Osteocyte (in vitro differentiated cells): ENCODE data around the gene NTNG1. TPM values are rescaled to one million over a fixed set of nuclear protein-coding genes. Genes with fewer than 3 reads are reported as not detected.

ENCODE experiments used
- DNase-seq: peaks from one replicate; pipeline ENCODE4 v3.0.0; 2021; ENCODE audit warnings: mixed read lengths; ENCODE audit not compliant: unreplicated experiment; ENCODE audit errors: extremely low spot score
- H3K27ac Mint-ChIP-seq: one replicate; pipeline ENCODE4 v1.8.0; 2021; ENCODE audit warnings: mild to moderate bottlenecking, mixed read lengths; ENCODE audit not compliant: unreplicated experiment
- H3K27me3 Mint-ChIP-seq: one replicate; pipeline ENCODE4 v1.8.0; 2021; ENCODE audit warnings: mixed read lengths; ENCODE audit not compliant: unreplicated experiment
- H3K36me3 Mint-ChIP-seq: one replicate; pipeline ENCODE4 v1.8.0; 2021; ENCODE audit warnings: mixed read lengths; ENCODE audit not compliant: unreplicated experiment
- H3K4me1 Mint-ChIP-seq: one replicate; pipeline ENCODE4 v1.8.0; 2021; ENCODE audit warnings: mixed read lengths; ENCODE audit not compliant: unreplicated experiment
- H3K4me3 Mint-ChIP-seq: one replicate; pipeline ENCODE4 v1.8.0; 2021; ENCODE audit warnings: mild to moderate bottlenecking, moderate library complexity, mixed read lengths; ENCODE audit not compliant: unreplicated experiment
- H3K9me3 Mint-ChIP-seq: one replicate; pipeline ENCODE4 v1.8.0; 2021; ENCODE audit warnings: mixed read lengths; ENCODE audit not compliant: unreplicated experiment
- total RNA-seq: library from RNA; stranded (reverse); gene quantifications from 2 replicates; pipeline ENCODE4 v1.2.1, GENCODE V29; 2021
- TF ChIP-seq, protein P1 (sequence below): fragments of 200-600 bp; sonication (generic); IDR thresholded peaks from 2 replicates; pipeline ENCODE4 v1.5.0; 2021; ENCODE audit warnings: antibody characterized with exemption, mild to moderate bottlenecking, moderate library complexity

Gene NTNG1
- total RNA-seq, 1 donor from 2014 or later, result not detected

DNA sequence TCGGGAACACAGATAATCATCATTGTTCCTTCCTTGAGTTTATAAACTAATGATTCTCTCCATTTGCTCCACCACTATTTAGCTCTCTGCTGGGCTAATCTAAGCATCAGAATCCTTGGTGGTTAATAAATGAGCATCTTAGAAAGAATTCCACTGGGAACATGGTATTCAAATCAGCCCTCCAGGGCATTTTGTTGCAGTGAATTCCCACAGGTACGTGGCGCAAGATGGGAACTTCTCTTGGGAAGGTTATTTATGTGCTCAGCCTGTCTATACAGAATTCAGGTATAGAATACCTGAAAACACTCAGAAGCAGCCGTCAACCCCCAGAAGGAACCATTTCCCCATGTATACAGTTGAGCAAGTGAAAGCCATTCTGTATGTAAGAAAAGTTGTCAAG is 131.5 kb downstream of the NTNG1 start:
- no peaks in the 10 kb centered on the region for H3K27me3 Mint-ChIP-seq
- TF ChIP-seq, protein P1, sequence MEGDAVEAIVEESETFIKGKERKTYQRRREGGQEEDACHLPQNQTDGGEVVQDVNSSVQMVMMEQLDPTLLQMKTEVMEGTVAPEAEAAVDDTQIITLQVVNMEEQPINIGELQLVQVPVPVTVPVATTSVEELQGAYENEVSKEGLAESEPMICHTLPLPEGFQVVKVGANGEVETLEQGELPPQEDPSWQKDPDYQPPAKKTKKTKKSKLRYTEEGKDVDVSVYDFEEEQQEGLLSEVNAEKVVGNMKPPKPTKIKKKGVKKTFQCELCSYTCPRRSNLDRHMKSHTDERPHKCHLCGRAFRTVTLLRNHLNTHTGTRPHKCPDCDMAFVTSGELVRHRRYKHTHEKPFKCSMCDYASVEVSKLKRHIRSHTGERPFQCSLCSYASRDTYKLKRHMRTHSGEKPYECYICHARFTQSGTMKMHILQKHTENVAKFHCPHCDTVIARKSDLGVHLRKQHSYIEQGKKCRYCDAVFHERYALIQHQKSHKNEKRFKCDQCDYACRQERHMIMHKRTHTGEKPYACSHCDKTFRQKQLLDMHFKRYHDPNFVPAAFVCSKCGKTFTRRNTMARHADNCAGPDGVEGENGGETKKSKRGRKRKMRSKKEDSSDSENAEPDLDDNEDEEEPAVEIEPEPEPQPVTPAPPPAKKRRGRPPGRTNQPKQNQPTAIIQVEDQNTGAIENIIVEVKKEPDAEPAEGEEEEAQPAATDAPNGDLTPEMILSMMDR, result no peak
- H3K9me3 Mint-ChIP-seq, result no peaks in the 10 kb centered on the region
- no peak overlapping the region for H3K27ac Mint-ChIP-seq
- H3K36me3 Mint-ChIP-seq, result no peaks in the 10 kb centered on the region
- no peaks in the 10 kb centered on the region for H3K4me1 Mint-ChIP-seq
- DNase-seq, result no peak
- no peak overlapping the region for H3K4me3 Mint-ChIP-seq

DNA sequence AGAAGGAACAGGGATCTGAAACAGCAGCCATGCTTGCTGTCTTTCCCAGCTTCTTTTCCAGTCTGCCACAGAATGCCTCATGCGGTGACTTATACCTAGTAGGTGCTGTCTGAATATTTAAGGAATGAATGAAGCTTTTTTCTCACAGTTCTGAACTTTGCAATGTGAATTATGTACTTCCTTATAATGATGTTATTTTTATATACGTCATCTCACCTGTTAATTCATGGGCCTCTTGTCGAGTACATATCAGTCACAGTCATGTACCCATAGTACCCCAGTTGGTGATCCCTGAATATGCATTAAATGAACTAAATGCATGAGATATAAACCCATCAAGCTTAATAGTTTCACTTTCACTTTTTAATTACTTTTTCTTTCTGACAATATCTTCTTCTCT is 132.7 kb downstream of the NTNG1 start:
- H3K36me3 Mint-ChIP-seq, result no peaks in the 10 kb centered on the region
- no peaks in the 10 kb centered on the region for H3K4me1 Mint-ChIP-seq
- DNase-seq, result no peak
- H3K4me3 Mint-ChIP-seq, result no peak overlapping the region
- TF ChIP-seq, protein P1, result no peak
- H3K27me3 Mint-ChIP-seq, result no peaks in the 10 kb centered on the region
- H3K27ac Mint-ChIP-seq, result no peak overlapping the region
- H3K9me3 Mint-ChIP-seq, result no peaks in the 10 kb centered on the region

DNA sequence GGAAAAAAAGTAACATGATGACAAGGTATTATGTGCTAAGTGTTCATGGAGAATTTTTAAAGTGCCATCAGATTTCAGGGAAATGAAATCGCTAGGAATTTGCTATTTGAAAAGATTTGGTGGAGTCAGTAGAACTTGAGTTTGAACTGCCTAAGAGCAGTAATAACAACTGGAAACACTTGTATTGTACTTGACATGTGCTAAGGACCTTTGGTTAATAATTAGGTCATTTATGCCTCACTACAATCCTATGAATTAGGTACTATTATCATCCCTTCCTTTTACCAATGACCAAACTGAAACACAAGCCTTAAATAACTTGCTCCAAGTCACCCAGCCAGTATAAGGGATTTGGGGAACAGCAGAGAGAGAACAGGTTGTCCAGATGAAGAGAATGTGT is 133.4 kb downstream of the NTNG1 start:
- no peaks in the 10 kb centered on the region for H3K36me3 Mint-ChIP-seq
- no peak overlapping the region for H3K27ac Mint-ChIP-seq
- TF ChIP-seq, protein P1, result no peak
- H3K4me3 Mint-ChIP-seq, result no peak overlapping the region
- no peaks in the 10 kb centered on the region for H3K9me3 Mint-ChIP-seq
- no peaks in the 10 kb centered on the region for H3K4me1 Mint-ChIP-seq
- DNase-seq, result no peak
- H3K27me3 Mint-ChIP-seq, result no peaks in the 10 kb centered on the region

DNA sequence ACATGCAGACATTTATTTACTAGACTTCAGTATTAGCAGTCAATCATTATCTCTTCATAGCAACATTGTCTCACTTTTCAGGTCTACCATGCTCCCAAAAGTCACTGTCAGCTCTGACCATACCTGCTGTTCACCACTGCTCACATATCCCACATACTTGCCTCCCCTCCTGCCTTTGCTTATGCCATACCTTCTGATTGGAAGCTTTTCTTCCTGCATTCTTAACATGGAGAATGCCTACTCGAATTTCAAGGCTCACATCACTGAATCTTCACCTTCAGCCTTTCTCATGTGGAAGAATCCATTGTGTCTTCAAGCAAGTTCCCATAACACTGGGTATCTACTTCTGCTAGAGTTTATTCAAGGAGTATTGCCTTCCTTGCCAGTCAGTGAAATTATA is 135.4 kb downstream of the NTNG1 start:
- H3K27ac Mint-ChIP-seq, result no peak overlapping the region
- TF ChIP-seq, protein P1, result no peak
- H3K4me1 Mint-ChIP-seq, result no peaks in the 10 kb centered on the region
- no peaks in the 10 kb centered on the region for H3K9me3 Mint-ChIP-seq
- no peak overlapping the region for H3K4me3 Mint-ChIP-seq
- no peak for DNase-seq
- H3K36me3 Mint-ChIP-seq, result no peaks in the 10 kb centered on the region
- H3K27me3 Mint-ChIP-seq, result no peaks in the 10 kb centered on the region

DNA sequence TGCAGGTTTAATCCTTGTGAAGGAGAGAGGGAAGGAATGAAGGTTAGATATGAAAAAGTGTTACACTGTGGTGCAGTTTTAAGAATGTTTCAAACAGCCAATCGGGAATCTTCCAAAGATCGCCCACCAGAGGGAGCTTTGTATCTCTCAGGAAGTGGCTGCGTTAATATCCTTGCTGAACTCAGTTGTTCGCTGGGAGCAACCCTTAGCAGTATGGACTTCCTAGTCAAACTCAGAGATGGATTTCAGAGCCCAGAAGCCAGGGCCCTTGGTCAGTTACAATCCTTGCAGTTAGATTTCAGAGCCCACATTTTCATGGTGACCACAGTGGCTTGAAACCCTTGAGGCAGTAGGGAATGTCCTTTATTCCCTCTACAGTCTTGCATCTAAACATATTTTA is 136.2 kb downstream of the NTNG1 start:
- TF ChIP-seq, protein P1, result peak; percentile 63
- Mint-ChIP-seq H3K27ac (no peak overlapping the region), H3K36me3 (no peaks in the 10 kb centered on the region), H3K9me3 (no peaks in the 10 kb centered on the region), H3K4me3 (no peak overlapping the region), H3K27me3 (no peaks in the 10 kb centered on the region), H3K4me1 (no peaks in the 10 kb centered on the region)
- no peak for DNase-seq
